Dermis microvascular lymphatic vessel endothelial cell (primary cell): ENCODE measurements around the gene MYL9. TPM values are rescaled to one million over a fixed set of nuclear protein-coding genes. Genes with fewer than 3 reads are reported as not detected.
A peak's percentile ranks its signal among the peaks of the same experiment; 100 is the strongest.

Experiments
- DNase-seq, 2 donors: peaks; one replicate each; pipeline versions ENCODE4 v3.0.0 to v3.0.0-alpha.2; 2010; ENCODE audit warnings: low read depth in 2 of 2
- total RNA-seq: library from RNA; depleted of rRNA; stranded (reverse); fragments of >200 nt; gene quantifications from 2 replicates; pipeline ENCODE4 v1.2.1, GENCODE V29; 2014

The MYL9 gene
- total RNA-seq, 1 donor from 2014 or later, result 0.77 TPM

DNA sequence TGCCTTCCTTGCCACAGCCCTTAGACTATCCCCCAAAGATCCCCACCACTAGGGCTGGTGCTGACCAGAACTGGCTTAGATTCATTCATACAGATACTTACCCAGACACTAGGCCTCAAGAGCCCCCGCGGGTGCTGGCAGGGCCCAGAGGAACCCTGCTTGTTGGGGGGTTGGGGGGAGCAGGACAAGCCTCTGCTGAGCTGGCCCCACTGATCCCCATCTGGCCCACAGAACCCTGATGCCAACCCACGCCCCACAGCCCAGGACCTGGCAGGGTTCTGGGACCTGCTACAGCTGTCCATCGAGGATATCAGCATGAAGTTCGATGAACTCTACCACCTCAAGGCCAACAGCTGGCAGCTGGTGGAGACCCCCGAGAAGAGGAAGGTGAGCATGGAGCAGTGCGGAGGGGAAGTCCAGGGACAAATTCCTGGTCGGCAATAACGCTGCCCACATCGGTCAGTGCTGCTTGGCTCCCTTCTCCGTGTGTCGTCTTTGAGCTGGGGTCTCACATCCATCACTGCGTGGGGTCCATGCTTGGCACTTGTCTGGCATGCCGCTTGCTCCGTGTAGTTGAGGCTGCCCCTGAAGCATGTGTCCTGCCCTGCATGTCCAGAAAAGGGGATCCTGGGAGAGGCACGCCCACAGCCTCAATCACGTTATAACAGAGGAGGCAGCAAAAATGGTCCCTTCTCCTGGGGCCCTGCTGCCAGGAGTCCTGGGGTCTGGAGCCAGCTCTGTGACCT lies 15.5 kb upstream of the MYL9 start:
- no peak for DNase-seq

DNA sequence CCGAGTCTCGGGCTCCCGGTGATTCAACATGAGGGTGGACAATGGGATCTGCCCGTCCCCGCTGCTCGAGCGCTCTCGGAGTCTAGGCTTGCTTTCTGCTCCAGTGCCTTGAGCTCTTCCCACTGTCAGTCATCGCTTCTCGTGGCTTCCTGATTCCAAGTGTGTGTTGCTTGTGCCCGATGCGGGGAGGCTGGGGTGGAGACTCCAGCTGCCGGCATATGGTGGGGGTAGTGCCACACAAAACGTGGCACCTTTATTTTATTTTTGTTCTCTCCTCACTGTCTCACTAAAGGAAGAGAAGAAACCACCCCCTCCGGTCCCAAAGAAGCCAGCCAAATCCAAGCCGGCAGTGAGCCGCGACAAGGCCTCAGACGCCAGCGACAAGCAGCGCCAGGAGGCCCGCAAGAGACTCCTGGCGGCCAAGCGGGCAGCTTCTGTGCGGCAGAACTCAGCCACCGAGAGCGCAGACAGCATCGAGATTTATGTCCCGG lies 14.8 kb upstream of the MYL9 start:
- DNase-seq, result no peak

DNA sequence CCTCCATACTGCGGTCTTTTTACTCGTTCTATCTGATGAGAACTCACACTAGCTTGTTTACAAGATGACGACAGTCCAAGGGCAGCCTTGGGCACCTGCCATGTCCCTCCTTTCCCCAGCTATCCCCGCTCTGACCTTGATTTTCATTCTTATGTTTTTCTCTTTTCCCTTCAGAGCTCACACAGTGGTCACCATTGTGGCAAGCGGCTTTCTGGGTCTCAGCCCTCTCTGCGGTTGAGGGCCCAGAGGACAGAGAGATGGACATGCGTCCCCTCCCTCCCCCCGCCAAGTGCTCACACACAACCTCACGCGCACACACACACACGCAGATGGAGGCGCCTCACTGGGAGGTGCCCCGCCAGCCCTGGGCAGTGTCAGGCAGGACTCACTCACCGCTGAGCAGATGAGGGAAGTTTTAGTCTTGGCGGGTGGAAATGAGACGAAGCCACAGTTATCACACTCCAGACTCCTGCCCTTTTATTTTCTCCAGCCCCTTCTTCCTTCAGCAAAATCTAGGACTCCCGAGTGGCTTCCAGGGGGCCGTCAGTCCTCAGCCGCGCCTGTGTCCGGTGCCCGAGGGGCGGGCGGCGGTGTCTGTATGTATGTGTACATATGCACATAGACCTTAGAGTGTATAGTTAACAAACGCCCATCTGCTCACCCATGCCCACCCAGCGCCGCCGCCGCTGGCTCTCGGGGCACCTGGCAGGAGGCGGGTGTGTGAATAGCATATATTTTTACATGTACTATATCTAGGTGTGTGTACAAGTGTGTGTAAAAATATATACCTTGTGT lies 13.8 kb upstream of the MYL9 start:
- DNase-seq, result no peak

DNA sequence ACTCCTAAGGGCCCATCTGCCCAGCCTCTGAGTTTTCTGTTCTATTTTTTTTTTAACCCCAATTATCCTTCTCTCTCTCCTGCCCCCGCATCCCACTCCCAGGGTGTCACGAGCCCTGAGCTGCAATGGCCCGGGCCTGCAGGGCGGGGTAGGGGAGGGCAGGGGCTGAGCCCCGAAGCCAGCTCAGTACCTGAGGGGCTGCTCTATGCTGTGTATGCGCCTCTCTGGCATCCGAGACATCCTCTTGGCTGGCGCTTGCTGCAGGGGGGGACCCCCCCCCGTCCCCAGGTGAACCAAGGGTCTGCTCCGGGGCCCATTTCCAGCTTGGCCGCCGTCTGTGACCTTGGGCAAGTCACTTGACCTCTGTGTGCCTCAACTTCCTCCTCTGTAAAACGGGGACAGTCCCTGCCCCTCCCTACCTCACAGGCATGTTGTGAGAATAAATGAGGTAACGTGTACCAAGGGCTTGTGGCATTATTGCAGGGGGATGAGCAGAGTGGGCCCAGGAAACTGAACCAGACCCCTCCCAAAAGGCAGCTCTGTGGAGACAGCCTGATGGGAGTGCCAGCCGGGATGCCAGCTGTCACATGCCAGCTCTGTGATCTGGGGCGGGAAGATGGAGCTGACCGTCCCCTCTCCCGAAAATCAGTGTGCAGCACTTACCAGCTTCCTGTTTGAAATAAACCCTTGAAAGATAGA lies 13.0 kb upstream of the MYL9 start:
- no peak for DNase-seq

DNA sequence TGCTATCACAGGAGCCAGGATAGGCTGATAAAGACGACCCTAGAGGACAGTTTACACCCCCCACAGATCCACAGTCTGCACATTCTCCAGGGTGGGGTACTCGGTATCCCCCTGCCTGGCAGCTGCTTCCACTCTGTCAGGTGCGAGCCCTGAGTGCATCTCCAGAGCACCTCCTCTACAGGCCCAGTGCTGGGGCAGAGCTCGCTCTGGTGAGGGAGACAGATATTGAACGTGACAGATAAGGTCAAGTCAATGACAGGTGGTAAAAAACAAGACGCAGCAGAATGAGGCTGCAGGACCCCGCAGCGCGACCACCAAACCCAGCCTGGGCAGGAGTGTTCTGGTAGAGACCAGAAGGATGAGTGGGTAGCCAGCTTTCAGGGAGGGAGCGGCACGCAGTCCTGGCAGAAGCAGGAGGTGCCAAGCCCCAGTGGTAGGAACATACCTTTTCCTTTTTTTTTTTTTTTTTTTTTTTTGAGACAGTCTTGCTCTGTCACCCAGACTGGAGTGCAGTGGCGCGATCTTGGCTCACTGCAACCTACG lies 12.4 kb upstream of the MYL9 start:
- DNase-seq, result no peak

DNA sequence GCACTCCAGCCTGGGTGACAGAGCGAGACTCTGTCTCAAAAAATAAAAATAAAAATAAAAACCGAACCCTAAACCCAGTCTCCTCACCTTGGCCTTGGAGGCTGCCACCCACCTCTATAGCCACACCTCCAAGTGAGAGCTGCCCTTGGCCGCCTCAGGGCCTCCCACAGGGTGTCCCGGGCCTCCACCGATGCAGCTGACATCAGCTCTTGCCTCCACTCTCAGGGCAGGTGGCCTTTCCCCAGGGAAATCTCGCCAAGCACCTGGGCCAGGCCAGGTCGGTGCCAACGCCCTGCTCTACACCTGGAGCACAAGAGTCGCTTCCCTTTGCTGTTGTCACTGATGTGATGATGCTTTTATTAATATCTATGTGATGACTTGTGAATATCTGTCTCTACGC lies 8.9 kb upstream of the MYL9 start:
- no peak for DNase-seq

DNA sequence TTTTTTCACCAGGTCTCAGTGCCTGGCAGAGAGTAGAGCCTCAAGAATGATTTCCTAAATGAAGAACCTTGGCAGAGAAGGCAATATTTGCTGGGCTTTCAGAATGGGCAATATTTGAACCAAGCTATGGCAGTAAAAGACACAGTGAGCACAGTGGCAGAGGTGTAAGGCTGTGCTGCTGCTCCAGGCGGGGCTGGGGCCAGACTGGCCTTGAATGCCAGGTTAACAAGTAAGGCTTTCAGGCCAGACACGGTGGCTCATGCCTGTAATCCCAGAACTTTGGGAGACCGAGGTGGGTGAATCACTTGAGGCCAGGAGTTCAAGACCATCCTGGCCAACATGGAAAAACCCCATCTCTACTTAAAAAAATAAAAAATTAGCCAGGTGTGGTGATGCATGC lies 8.5 kb upstream of the MYL9 start:
- no peak for DNase-seq

DNA sequence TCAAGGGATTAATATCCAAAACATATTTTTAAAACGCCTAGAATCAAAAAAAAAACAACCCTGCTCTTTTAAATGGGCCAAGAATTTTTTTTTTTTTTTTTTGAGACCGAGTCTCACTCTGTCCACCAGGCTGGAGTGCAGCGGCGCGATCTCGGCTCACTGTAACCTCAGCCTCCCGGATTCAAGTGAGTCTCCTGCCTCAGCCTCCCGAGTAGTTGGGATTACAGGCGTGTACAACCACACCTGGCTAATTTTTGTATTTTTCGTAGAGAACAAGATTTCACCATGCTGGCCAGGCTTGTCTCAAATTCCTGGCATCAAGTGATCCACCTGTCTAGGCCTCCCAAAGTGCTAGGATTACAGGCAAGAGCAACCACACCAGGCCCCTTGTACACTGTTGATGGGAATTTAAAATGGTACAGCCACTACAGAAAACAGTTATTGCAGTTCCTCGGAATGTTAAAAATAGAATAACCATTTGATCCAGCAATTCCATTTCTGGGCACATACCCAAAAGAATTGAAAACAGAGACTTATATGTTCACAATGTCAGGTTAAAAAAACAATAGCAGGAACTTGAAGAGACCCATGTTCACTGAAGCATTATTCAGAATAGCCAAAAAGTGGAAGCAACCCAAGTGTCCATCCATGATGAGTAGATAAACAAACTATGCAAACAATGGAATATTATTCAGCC lies 3.1 kb upstream of the MYL9 start:
- DNase-seq, result peak in 1 of 2 donors; percentile 81

DNA sequence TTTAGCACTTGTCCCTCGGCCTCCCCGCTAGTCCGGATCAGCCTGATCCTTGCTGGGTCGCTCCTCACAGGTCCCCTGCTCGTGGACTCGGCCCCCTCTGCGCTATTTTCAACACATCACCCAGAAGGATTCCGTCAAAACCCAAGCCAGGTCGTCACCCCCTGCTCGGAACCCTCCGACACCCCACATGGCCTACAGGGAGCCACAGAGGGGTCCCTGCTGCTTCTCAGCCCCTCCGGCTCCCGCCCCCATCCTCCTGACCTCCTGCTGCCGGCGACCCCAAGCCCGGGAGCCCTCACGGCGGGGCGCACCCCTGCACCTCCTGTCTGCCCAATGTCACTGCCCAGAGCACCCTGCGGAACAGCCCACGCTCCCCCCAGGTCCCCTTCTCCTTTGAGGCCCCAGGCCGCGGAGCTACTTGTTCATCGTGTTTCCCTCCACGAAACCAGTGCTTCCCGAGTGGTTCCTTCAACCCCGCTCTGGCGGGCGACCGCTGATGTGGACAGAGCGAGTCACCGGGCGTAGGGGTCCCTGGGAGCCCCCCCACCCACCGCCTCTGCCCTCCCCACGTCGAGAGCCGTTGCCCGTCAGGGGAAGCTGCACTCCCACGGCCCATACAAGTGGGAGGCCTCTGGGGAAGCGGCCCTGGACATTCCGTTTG lies 638 bp upstream of the MYL9 start:
- DNase-seq, result no peak

DNA sequence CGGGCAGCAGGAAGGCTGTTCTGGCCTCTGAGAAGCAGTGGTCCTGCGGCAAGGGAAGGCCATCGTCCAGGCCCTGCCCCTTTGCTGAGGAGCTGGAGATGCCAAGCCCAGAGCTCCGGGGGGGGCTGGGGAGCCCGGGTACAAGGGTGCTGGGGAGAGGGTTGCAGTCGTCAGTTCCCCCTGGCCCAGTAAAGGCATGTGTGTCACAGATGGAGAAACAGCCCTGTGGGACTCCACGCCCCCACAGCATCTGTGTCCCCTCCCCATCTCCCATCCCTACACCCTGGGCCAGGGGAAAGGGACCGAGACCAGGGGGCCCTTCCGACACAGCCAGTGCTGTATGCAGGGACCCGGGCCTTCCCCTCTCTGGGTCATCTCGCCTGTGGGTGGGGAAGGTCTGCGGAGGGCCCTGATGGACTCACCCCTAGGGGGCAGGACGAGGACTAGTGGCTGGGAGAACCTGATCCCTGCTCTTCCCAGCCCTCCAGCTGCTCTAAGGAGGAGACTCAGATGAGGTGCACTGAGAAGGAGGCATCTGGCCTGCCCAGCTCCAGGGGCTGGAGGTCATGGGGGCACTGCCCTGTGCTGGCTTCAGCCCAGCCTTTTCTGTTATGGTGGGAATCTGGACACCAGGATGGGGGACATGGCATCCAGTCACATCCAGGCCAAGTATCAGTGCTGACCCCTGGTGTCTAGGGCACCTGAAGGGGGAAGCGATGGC lies 609 bp downstream of the MYL9 start:
- DNase-seq, result peak in 1 of 2 donors; percentile 29

DNA sequence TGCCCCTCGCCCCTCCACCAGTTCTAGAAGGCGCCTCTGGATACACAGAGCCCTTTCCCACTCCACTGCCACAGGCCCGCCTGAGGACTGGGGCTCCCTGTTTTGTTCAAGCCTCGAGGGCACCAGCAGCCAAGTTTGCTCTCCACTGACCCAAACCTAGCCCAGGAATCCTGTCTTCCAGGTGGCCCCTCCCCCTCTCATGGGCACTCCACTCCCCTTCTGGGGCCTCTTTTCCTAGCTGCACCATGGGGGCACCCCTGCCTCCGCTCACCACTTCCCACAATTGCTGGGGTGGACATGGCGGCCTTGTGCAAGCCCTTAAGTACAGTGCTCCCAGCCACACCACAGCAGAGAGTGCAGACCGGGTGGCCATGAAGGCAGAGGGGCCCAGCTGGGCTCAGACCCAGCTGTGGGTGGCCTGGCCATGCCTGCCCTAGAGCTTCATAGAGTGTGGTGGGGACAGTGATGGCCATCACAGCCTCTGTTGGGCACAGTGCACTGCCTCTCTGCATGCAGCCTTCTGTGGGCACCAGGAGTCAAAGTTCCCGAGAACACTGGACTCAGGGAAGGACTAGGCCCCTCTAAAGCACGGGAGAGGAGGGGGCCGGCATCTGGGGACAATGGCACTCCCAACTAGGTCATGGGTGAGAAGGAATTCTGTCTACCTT lies 1.3 kb downstream of the MYL9 start:
- no peak for DNase-seq

DNA sequence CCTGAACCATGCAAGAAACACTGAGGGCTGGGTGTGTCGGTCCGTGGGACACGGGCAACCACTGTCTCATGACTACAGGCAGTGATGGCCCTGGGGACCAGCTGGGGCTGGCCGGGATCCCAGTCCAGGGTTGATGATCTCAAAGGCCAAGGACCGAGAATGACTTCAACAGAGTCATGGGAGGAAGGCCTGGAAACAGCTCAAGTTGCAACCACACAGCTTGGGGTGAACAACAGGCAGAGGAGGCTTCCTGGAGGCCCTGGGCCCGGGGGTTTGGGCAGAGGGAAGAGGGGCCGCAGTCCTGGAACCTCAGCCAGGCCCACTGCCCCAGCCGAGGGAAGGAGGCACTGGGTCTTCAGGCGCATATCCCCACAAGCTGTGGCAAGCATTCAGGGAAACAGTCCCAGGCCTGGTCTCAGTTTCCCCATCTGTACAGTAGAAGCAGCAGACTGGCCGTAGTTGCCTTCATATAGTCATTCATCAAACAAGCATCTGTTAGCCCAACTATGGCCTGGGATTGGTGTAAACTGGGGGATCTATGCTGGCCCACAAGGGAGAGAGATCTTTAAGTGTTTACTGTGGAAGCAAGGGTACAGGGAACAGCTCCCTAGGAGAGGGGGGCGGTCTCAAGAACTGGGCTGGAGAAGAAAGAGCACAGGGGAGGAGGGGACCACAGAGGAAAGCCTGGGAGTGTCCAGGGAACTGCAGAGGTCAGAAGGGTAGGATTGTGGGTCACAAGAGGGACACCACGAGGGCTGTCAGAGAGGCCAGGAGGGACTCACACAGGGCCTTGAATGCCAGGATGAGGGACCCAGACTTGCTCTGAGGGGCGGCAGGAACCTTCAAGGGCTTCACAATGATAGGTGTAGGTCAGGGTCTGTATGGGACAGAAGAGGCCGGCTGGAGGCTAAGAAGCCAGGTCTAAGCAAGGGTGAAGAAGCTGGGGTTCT lies 2.1 kb downstream of the MYL9 start:
- DNase-seq, result no peak

DNA sequence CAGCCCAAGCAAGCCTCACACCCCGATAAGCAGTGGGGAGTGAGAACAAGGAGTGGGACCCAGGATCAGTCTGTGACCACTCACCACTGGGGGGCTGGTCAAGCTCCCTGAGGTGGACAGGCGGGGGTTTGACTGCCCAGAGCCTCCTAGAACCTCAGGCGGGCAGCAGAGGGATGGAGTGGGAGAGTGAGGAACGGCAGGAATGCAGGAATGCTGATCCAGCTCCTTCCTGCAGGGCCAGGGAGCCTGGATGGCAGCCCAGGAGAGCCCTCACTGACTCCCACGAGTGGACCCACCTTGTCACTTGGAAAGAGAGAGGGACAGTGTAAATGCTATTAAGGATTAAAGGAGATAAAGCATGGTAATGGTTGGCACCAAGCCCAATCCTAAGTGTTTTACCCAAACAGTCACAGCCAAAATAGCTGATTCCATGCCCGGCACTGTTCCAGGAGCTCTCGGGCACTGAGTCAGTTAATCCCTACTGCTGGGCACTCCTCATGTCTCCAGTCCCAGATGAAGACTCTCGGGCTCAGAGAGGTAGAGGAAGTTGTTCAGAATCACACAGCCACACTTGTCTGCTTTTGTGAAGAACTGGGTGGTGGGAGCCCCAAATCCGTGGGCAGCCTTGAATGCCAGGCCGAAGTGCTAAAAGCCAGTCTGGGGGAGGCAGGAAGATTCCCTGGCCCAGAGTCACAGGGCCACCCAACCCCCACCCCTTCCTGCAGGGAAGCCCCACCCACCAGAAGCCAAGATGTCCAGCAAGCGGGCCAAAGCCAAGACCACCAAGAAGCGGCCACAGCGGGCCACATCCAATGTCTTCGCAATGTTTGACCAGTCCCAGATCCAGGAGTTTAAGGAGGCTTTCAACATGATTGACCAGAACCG lies 3.1 kb downstream of the MYL9 start:
- peak in 1 of 2 donors; percentile 19 for DNase-seq

DNA sequence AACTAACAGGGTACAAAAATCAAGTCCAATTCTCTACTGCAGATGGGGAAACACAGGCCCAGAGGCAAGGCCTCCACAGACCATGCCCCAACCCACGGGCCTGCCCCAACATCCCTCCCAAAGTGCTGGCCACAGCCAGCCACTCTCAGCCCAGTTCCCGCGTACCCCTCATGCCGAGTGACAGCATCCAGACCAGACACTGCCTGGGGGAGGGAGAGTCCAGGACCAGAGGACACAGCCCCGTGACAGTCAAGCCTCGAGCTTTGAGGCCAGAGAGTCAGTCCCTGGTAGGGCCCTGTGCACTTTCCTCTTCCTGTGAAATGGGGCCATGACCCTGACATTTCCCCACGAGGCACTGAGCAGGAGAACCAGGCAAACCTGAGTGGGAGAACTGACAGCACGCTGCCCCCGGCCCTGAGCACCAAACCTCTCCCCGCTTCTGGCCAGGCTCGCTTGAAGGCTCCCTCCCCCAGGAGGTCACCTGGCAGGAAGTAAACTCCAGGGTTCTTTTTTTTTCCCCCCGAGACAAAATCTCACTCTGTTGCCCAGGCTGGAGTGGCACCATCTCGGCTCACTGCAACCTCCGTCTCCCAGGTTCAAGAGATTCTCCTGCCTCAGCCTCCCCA lies 4.9 kb downstream of the MYL9 start:
- no peak for DNase-seq

DNA sequence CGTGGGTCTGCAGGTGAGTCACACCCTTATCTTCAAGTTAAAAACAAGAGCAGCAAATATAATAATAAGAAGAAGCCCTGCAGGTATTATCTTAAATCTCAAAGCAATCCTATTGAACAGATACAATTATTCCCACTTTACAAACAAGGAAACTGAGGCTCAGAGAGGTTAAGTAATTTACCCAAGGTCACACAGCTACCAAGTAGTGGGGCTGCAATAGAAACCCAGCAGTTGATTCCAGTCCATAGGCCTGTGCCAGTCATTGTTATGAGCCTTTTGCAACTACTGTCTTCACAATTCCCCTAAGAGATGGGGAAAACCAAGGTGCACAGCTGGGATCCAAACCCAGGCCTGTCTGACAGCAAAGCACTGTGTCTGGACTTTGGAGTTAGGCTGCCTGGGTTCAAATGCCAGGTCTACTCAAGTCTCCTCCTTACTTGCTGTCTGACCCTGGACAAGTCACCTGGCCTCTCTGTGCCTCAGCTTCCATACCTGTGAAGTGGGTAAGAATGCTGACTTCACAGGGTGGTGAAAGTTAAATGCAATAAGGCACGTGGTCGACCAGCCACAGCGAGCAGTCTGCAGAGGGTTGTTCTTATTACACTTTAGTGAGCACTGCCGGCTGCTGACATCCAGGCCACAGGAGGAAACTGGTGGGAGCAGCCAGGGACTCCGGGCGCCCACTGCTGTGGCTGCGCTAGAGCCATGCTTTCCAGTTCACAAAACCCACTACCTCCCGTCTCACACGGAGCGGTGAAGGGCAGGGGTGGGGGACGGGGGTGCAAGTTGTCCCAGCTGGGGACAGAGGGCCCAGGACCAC lies 6.1 kb downstream of the MYL9 start:
- DNase-seq, result no peak

DNA sequence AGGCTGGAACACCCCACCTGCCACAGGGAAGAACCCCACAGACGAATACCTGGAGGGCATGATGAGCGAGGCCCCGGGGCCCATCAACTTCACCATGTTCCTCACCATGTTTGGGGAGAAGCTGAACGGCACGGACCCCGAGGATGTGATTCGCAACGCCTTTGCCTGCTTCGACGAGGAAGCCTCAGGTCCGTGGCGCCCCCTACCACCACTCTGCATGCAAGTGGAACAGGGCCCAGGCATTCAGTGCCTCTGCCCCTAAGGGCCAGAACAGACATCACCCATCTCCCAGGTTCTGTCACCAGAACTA lies 6.6 kb downstream of the MYL9 start:
- peak in 1 of 2 donors; percentile 15 for DNase-seq
